AG08396 (cell line): ENCODE data around the gene RNU5D-1.
"Not testable (repeated sequence)": the region's sequence is repeated elsewhere in the genome, so short reads cannot be mapped to it uniquely, and the experiment has no call there.

Experiments
- DNase-seq: peaks from one replicate; pipeline ENCODE4 v3.0.0; 2012; ENCODE audit warnings: low spot score, mixed read lengths

RNU5D-1 gene

DNA sequence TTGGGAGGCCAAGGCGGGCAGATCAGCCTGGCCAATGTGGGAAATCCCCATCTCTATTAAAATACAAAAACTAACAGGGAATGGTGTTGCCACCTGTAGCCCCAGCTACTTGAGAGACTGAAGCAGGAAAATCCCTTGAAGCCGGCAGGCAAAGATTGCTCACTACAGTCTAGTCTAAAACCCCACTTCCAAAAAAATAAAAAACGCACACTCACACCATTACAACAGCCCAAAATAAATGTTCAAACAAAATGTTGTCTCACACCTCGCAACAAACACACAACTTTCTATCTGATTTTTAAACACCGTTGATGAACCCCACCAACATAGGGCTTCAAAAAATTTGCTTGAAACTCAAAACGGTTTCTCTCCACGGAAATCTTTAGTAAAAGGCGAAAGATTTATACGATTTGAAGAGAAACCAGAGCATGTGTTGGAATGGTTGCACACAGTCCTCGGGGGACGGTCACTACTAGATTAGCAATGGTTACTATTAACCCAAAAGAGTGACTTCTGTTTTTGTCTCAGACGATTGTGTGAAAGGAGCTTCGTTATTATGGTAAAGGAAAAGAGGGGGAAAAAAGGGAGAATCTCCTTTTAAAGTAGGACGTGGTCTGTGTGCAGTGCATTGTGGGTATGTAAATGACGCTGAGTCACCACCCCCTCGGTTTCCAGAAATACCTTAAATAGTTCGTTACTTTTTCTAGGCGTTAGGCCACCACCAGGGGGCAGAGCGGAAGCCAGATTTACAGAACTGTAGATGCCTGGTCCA is at the start of gene RNU5D-1:
RNU5D-1 (minus strand) TSS at position 430 of the 772 bp plus-strand sequence.
- peak; percentile 90 for DNase-seq

DNA sequence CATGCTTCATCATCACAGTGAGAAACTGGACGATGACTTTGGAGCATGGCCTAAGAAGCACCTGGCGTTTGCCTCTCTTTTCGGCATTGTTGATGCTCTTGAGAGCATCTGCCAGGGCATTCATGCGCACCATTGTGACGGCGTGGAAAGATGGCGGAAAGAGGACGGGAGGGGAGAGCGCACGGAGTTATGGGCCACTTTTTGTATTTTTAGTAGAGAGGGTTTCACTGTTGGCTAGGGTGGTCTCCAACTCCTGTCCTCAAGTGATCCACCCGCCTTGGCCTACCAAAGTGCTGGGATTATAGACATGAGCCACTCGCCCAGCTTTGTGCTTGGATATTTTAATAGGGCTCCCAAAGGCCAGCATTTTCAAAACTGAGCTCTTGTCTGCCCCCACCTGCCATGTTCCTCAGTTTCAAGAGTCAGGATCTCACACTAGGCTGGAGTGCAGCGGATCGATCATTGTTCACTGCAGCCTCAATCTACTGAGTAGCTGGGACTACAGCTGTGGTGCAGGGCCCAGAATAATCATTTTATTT is 49.7 kb upstream of the RNU5D-1 start:
- no peak for DNase-seq

DNA sequence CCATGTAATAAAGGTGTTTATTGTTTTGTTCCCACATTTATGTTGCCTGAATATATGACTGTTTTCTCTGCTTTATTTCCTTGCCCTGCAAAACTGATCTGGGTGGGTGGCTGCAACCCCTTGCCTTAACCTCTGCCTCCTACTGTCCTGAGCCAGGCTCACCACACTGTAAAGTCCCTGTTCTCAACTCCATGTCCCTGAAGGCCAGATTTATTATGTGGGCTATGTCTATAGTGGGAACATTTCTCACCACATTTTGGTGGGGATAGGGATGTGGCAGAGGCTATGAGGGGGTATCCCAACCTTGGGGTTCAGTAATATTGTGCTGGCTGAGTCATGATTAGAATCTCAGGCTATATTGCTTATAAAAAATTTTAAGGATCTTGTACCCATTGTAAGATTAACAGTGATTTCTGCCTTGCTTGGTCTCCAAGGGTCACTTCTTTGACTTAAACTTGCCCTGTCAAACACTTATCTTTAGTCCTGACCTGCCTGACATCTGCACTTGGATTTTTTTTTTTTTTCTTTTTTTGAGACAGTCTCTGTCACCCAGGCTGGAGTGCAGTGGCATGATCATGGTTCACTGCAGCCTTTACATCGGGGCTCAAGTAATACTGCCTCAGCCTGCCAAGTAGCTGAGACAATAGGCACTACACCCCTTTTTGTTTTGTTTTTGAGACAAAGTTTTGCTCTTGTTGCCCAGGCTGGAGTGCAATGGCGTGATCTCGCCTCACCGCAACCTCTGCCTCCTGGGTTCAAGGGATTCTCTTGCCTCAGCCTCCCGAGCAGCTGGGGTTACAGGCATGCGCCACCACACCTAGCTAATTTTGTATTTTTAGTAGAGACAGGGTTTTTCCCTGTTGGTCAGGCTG is 48.0 kb upstream of the RNU5D-1 start:
- DNase-seq = no peak

DNA sequence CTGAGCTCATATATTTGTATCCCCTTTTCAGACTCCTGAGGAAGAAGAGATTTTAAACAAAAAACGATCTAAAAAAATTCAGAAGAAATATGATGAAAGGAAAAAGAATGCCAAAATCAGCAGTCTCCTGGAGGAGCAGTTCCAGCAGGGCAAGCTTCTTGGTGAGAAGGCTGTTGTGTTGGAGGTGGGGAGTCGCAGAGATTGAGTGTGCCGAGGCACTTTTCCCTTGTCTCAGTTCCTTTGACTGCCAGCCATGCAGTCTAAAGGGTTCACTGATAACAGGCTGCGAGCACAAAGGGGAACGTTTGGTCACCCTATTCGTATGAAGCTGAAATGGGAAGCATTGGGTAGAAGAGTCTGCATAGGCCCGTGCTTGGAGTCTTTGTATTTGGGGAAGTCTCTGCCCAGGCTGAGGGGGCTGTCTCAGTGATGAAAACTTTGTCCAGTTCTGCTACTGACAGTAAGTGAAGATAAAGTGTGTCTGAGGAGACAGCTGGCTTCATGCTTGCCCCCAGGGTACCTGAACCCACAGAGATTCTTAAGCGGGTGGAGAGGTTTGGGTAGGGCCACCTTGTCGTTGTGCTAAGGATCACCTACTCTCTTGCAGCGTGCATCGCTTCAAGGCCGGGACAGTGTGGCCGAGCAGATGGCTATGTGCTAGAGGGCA is 47.1 kb upstream of the RNU5D-1 start:
- DNase-seq = no peak

DNA sequence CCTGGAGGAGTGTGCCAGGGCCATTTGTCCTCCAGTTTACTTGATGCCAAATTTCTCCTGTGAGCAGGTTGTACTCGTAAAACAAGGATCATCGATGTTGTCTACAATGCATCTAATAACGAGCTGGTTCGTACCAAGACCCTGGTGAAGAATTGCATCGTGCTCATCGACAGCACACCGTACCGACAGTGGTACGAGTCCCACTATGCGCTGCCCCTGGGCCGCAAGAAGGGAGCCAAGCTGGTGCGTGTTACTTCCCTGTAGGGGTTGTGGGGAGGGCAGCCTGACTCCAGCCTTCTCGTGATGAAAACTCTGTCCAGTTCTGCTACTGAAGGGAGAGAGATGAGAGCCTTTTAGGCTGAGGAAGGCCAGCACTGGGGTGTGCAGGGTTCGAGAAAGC is 46.6 kb upstream of the RNU5D-1 start:
- no peak for DNase-seq

DNA sequence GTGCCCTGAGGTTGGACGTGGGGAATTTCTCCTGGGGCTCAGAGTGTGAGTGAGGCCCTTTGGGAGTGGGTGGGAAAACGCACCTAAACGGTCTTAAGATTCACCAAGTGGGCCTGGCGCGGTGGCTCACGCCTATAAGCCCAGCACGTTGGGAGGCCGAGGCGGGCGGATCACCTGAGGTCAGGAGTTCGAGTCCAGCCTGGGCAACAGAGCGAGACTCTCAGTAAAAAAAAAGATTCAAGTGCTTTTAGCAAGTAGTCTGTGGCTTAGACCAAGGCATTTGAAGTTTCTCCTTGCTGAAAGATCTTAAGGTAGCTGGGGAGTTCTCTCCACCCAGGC is 45.7 kb upstream of the RNU5D-1 start:
- no peak for DNase-seq

DNA sequence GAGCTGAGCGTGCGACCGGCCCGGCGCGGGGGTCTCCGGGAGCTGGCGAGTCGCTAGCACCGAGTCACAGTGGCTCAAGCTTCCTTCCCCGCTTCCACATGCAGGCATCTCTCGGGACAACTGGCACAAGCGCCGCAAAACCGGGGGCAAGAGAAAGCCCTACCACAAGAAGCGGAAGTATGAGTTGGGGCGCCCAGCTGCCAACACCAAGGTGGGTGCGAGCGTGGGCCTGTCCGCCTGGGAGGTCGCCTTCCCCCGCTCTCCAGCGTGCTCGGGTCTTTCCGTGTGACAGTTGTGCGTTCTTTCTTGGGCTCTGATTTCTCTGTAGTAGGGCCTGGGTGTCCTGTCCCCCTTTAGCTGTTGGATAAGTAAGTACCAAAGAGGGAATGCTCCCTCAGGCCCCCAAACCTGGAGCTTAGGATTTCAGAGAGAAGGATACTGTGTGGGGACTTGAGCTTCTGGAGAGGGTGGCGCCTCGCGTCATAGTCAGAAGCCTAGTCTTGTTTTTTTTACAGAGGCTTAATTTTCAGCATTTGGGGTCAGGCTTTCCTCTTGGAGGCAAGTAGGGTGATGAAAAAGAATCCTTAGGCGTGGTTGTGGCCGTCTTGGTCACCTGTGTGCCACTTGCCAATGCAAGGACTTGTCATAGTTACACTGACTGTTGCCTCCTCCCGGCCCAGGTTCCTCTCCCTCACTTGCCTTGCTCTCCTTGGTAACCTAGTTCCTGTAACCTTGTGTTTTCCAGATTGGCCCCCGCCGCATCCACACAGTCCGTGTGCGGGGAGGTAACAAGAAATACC is 45.2 kb upstream of the RNU5D-1 start:
- no peak for DNase-seq

DNA sequence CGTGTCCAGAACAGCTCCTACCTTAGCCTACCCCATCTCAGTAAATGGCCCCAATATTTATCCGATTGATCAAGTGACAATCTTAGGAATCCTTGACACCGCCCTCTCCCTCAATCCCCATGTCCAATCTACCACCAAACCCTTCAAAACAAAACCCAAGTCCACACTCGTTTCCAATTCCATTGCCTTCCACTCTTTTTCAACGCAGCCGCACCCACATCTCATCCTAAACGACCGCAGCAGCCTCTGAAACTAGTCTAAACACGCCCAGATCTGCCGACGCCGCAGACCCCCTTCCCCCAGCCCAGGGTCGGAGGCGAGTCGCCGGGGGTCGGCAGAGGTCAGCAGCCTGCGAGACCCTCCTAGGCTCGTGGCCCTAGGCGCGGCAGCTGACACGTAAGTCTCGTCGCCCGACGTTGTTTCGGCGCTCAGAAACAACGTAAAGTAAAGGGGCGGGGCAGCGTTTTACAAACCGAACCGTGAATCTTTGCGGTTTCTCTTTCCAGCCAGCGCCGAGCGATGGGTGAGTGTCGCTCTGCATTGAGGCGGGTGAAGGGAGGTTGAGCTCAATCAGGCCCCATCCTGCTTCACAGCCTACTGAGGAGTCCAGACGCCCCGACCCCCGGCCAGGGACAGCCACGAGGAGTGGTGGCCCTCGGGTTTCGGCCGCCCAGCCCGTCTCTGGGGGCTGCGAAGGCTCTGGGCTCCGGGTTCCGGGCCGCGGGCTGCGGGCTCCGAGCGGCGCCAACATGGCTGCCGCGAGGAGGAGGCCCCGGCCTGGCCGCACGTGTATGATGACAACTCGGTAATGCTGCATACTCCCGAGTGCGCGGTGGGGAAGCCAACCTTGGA is 44.3 kb upstream of the RNU5D-1 start, which contains the start of gene RPS8:
RPS8 (plus strand) TSS at position 463 of the 852 bp plus-strand sequence; CDS start at position 520, 57 bp downstream.
- peak; percentile 90 for DNase-seq

DNA sequence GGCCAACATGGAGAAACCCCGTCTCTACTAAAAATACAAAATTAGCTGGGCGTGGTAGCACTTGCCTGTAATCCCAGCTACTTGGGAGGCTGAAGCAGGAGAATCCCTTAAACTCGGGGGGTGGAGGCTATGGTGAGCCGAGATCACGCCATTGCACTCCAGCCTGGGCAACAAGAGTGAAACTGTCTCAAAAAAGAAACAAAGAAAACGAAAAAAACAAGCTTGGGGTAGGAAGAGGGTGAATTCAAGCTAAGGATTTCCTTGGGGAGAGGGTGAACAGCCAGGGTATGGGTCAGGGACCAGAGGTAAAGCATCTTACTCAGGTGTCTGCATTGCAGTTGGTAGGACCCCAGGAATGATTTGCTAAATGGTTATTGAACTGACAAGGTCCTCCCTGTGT is 35.5 kb upstream of the RNU5D-1 start:
- not testable (repeated sequence) for DNase-seq

DNA sequence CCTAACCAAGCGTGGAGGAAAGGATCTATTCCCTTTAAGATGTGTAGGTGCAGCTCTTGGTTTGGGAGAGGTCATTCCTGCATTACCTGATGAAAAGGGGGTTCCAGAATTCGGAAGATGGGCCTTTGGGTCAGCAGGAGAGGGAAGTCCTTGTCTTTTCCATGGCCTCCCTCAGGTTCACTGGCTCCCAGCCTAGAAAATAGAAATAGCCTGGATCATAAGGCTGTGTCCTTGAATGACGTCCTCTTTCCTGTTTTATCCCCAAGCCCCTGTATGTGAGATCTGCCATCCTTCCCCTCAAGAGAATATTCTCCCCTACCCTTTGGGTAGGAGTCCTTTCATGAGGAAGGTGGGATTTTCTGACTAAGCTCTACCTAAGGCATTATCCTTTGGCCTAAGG is 29.9 kb upstream of the RNU5D-1 start:
- DNase-seq = no peak

DNA sequence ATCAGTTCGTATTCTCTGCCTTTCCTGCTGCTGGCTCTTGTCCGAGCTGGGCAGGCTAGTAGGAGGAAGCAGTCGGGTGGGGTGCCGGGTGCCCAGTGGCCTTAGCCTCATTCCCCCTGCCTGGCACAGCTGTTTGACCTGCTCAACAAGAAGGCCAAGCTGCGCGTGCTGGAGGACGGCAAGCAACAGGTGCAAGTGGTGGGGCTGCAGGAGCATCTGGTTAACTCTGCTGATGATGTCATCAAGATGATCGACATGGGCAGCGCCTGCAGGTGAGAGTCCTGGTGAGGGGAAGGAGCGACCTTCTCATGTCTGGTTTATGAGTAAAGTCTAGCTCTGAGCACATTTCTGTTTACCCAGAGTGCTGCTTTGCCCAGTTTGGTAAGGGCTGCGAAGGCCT is 28.1 kb upstream of the RNU5D-1 start:
- no peak for DNase-seq

DNA sequence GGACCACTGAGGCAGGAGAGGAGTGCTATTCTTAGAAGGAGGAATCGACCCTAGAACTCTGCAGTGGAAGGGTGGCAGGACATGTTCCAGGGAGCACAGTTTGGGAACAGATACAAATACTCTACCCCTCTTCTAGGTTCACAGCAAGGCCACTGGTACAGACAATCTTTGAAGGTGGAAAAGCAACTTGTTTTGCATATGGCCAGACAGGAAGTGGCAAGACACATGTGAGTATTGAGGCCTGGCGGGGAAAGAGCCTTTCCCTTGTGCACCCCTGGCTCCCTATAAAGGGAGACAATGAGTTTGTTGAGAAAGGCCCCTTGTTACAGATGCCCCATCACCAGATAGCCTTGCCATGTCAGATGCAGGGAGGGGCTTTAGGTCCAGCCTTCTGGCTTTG is 26.4 kb upstream of the RNU5D-1 start:
- DNase-seq = no peak

DNA sequence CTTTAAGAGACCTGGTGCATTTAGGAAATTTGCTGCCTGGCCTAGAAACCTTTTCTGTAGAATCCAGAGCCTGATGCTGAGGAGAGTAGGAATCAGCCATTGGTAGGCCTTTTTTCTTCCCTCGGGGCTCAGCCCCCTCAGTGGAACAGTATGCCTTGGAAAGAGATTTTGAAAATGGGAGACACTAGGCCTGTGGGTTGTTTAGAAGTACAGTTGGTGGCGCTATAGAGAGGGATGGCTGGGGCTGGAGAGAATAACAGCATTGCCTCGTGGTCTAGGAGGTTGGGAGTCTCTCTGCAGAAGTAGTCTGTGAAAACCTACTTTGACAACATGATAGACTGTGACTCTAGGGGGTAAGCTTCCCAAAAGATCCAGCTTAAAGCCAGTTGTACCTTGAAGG is 16.9 kb upstream of the RNU5D-1 start:
- no peak for DNase-seq

DNA sequence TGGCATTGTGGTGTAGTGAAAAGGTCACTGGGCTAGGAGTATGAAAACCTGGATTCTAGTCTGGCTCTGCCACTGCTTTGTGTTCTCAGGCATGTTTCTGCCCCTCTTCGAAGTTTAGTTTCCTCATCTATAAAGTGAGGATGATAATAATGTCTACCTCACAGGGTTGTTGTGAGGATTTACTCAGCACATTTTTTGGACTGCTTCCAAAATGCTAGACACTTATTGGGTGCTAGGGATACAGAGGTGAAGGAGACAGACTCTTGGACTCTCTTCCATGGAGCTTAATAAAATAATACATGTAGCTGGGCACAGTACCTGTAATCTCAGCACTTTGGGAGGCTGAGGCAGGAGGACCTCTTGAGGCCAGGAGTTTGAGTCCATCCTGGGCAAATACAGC is 12.2 kb upstream of the RNU5D-1 start:
- DNase-seq = no peak

DNA sequence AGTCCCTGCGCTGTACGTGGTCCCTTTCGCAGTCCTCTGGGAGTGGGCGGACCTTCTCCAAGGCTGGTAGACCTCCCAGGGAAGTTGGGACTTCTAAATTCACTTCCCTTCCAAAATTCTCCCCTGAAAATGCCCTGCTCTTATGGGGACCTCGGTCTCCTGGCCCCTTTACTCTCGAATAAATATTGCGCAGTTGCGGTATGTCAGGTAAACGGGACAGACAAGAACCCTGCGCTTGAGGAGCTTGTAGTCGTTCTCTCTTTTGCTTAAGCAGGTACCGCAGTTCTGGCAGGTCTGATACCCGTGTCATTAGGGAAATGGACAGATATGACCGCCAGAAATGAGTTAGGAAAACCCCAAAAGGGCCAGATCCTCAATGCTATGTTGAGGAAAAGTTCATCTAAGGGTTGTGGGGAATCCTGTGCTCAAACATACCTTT is 9.2 kb upstream of the RNU5D-1 start:
- no peak for DNase-seq

DNA sequence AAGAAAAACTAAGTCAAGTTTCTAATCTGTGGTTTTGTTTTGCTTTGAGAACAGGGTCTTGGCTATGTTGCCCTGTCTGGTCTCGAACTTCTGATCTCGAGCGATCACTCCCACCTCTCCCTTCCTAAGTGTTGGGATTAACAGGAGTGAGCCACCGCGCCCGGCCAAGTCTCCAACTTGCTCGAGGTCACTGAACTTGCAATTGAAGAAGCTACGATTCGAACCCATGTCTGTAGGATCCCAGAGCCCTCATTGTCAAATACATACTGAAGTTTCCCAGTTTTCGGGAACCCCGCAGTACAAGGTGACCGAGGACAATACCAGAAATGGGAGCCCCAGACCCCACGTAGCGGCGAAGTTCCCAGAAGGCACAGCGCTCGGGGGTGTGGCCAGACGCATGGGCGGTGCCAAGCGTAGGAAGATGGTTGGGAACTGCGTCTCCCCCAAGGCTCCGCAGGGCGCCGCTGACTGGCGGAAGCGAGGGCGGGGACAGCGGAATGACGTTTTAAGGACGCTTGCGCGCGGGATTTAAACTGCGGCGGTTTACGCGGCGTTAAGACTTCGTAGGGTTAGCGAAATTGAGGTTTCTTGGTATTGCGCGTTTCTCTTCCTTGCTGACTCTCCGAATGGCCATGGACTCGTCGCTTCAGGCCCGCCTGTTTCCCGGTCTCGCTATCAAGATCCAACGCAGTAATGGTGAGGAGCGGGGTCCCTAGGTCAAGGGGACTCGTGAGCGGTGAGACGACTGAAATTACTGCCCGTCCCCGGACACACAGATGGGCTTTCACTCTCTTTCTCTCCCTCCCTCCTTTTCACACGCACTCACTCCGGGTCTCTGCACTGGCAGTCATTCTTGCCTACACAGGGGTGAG is 8.6 kb upstream of the RNU5D-1 start, which contains the start of gene KIF2C:
KIF2C (plus strand) TSS at position 531 of the 872 bp plus-strand sequence; CDS start at position 627, 96 bp downstream.
- DNase-seq = peak; percentile 99

DNA sequence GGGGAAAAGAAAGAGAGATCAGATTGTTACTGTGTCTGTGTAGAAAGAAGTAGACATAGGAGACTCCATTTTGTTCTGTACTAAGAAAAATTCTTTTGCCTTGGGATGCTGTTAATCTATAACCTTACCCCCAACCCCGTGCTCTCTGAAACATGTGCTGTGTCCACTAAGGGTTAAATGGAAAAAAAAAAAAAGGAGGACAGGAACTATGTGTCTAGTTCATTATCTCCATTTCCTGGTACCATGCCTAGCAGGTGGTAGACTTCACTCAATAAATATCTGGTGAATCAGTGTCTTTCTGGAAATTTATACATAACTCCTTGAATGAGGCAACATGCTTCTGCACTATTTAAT is 8.0 kb upstream of the RNU5D-1 start:
- not testable (repeated sequence) for DNase-seq

DNA sequence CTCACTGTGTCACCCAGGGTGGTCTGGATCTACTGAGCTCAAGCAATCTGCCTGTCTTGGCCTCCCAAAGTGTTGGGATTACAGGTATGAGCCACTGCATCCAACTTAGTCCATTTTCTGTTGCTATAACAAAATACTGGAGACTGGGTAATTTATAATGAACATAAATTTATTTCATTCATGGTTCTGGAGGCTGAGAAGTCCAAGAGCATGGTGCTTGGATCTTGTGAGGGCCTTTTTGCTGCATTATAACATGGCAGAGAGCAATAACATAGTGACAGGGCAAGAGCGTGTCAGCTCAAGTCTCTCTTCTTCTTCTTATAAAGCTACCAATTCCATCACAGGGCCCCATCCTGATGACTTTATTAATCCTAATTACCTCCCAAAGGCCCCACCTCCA is 5.0 kb upstream of the RNU5D-1 start:
- no peak for DNase-seq

DNA sequence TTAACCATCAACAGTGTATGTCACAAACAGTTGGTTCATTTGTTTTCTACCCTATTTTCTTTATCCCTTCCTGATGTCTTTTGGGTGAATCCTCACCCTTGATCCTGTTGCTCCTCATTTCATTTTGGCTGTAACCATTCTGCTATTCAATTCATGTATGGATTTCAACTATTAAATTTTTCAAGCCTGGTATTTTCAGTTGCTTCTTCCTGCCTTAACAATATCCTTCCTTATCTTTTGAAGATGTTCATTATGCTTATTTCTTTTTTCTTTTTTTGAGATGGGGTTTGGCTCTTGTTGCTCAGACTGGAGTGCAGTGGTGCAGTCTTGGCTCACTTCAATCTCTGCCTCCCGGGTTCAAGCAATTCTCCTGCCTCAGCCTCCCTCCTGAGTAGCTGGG is 2.8 kb upstream of the RNU5D-1 start:
- DNase-seq = no peak

DNA sequence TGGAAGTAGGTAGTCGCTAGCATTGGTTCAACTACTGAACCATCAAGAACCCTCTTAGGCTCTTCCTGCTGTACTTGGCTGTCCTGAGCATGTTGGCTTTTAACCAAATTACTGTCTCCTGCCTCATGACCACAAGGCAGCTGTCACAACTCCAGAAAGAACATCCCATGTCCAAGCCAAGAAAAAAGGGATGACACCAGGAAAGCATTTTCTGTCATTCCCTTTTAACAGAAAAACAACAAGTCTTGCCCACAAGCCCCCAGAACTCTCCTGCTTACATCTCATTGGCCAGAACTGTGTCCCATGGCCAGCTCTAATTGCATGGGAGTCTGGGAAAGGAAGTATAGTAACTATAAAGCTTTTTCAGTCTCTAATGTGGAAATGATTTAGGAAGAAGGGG is 2.4 kb upstream of the RNU5D-1 start:
- DNase-seq = peak; percentile 57
